ENCODE measurements around the gene LIX1. TPM values are rescaled to one million over a fixed set of nuclear protein-coding genes. Genes with fewer than 3 reads are reported as not detected.
"Not testable (repeated sequence)": the region's sequence is repeated elsewhere in the genome, so short reads cannot be mapped to it uniquely, and the experiment has no call there.

The LIX1 gene
- total RNA-seq, 1 experiment from 2014 or later = not detected

DNA sequence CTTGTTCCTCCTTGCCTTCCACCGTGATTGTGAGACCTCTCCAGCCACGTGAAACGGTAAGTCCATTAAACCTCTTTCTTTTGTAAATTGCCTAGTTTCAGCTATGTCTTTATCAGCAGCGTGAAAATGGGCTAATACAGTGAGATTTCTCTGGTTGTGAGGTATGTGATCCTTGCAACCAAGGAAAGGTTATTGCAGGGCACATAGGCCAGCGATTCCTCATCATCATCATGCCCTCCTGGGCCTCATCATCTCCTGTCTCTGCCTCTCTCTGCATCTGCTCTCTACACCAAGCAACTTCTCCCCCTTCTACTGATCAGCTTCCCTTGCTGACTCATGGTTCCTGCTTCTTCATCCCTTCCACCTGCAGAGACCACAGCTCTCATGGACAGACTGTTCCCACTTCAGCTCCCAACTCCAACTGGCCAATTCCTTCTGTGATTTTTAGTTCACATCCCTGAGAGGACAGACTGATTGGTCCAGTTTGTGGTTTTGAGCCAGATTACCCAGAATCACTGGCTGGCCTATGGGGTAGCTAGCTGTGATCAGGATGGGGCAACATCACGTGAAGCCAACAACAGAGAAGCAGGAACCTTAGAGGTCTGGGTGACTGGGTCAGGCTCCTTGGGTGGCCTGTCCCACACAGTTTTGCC is 53.1 kb downstream of the LIX1 start:
- ChIA-PET POLR2A (no interaction called here), CTCF (interaction anchor here (1.1 kb wide), 1 partner anchor 53 kb away, joined by 5 read pairs; the partner anchor contains the start of gene LIX1)
- no peaks in the 10 kb centered on the region for H3K4me1 Mint-ChIP-seq
- DNase-seq (ENCODE audit: low spot score) (no peak), ATAC-seq (no peak)
- TF ChIP-seq RELA (CRISPR knock-in tag; IDR thresholded peaks at IDR 0.05; ENCODE audit: borderline replicate concordance) (no peak), MAX (CRISPR knock-in tag; IDR thresholded peaks at IDR 0.05) (no peak), ZNF121 (CRISPR knock-in tag; IDR thresholded peaks at IDR 0.05) (no peak), AR (CRISPR knock-in tag; IDR thresholded peaks at IDR 0.05) (no peak), ETV6 (CRISPR knock-in tag; IDR thresholded peaks at IDR 0.05) (no peak)
- H3K27me3 Mint-ChIP-seq (ENCODE audit: low read depth) = no peaks in the 10 kb centered on the region
- H3K36me3 Mint-ChIP-seq = peaks cover 17% of the 10 kb centered on the region
- no peak overlapping the region for H3K4me3 Mint-ChIP-seq
- no peak overlapping the region for H3K27ac Mint-ChIP-seq
- H3K9me3 Mint-ChIP-seq = peaks cover 34% of the 10 kb centered on the region

DNA sequence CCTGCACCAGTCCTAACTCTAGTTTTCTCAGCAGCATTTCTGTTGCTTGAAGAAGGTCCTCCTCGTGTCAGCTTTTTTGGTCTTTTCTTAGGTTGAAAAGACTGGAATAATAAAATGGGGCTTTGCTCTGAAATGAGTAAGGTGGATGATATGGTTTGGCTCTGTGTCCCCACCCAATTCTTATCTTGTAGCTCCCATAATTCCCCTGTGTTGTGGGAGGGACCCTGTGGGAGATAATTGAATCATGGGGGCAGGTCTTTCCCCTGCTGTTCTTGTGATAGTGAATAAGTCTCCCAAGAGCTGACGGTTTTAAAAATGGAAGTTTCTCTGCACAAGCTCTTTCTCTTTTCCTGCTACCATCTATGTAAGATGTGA is 53.6 kb downstream of the LIX1 start:
- ChIA-PET POLR2A (no interaction called here), CTCF (interaction anchor here (1.1 kb wide), 1 partner anchor 54 kb away, joined by 5 read pairs; the partner anchor contains the start of gene LIX1)
- TF ChIP-seq MYBL2 (CRISPR knock-in tag; IDR thresholded peaks at IDR 0.05) (no peak), ZNF263 (CRISPR knock-in tag; IDR thresholded peaks at IDR 0.05; ENCODE audit: low read depth) (no peak), ZNF232 (CRISPR knock-in tag; IDR thresholded peaks at IDR 0.05) (no peak)
- no peak overlapping the region for H3K4me3 Mint-ChIP-seq
- no peak for DNase-seq (ENCODE audit: low spot score)
- no peaks in the 10 kb centered on the region for H3K27me3 Mint-ChIP-seq (ENCODE audit: low read depth)
- peaks cover 39% of the 10 kb centered on the region for H3K9me3 Mint-ChIP-seq
- H3K27ac Mint-ChIP-seq = no peak overlapping the region
- peaks cover 21% of the 10 kb centered on the region for H3K36me3 Mint-ChIP-seq
- no peaks in the 10 kb centered on the region for H3K4me1 Mint-ChIP-seq
- ATAC-seq = no peak

DNA sequence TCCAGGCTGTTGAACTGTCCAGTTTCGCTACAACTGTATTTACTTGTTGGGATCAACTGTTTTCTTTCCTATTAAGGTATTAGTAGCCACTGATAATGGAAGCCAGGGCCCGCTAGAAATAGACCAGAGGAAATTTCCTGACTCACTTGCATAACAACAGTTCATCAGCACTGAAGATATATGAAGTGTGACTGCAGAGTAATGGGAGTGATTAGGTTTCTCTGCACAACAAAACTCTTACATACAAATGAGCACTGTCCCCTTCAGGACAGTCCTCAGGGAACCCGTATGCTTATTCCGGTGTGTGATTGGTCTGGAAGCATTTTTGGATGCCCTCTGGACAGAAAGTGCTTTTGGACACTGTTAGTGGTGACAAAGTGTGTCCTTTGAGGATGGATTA is 55.3 kb downstream of the LIX1 start:
- no peak for TF ChIP-seq SOX15 (CRISPR knock-in tag; IDR thresholded peaks at IDR 0.05)
- no peak for TF ChIP-seq ZNF263 (CRISPR knock-in tag; IDR thresholded peaks at IDR 0.05; ENCODE audit: low read depth)
- ATAC-seq = no peak
- H3K9me3 Mint-ChIP-seq = peaks cover 41% of the 10 kb centered on the region
- no peaks in the 10 kb centered on the region for H3K27me3 Mint-ChIP-seq (ENCODE audit: low read depth)
- no peak overlapping the region for H3K27ac Mint-ChIP-seq
- H3K36me3 Mint-ChIP-seq = peaks cover 21% of the 10 kb centered on the region
- DNase-seq (ENCODE audit: low spot score) = no peak
- no peak overlapping the region for H3K4me3 Mint-ChIP-seq
- CTCF ChIA-PET = no interaction called here
- POLR2A ChIA-PET = no interaction called here
- no peaks in the 10 kb centered on the region for H3K4me1 Mint-ChIP-seq

DNA sequence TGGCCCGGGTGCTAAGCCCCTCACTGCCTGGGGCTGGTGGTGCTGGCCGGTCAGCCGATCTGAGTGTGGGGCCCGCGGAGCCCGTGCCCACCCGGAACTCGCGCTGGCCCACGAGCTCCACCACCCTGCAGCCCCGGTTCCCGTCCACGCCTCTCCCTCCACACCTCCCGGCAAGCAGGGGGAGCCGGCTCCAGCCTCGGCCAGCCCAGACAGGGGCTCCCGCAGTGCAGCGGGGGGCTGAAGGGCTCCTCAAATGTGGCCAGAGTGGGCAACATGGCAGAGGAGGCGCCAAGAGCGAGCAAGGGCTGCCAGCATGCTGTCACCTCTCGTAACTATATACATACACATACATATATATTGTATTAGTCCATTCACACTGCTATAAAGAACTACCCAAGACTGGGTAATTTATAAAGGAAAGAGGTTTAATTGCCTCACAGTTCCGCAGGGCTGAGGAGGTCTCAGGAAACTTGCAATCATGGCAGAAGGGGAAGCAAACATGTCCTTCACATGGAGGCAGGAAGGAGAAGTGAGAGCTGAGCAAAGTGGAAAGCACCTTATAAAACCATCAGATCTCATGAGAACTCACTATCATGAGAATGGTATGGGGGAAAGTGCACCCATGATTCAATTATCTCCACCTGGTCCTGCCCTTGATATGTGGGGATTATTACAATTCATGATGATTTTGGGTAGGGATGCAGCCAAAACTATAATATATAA is 56.8 kb downstream of the LIX1 start:
- no peak overlapping the region for H3K27ac Mint-ChIP-seq
- ChIA-PET CTCF (no interaction called here), POLR2A (no interaction called here)
- DNase-seq (ENCODE audit: low spot score) (no peak), ATAC-seq (no peak)
- TF ChIP-seq SP1 (CRISPR knock-in tag; conservative IDR thresholded peaks at IDR 0.05) = no peak
- TF ChIP-seq, protein P1, sequence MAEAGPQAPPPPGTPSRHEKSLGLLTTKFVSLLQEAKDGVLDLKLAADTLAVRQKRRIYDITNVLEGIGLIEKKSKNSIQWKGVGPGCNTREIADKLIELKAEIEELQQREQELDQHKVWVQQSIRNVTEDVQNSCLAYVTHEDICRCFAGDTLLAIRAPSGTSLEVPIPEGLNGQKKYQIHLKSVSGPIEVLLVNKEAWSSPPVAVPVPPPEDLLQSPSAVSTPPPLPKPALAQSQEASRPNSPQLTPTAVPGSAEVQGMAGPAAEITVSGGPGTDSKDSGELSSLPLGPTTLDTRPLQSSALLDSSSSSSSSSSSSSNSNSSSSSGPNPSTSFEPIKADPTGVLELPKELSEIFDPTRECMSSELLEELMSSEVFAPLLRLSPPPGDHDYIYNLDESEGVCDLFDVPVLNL (CRISPR knock-in tag; IDR thresholded peaks at IDR 0.05; ENCODE audit: borderline replicate concordance, low read depth) = no peak
- TF ChIP-seq RORB (CRISPR knock-in tag; IDR thresholded peaks at IDR 0.05) = no peak
- no peak for TF ChIP-seq RELA (CRISPR knock-in tag; IDR thresholded peaks at IDR 0.05; ENCODE audit: borderline replicate concordance)
- TF ChIP-seq ZNF416 (CRISPR knock-in tag; IDR thresholded peaks at IDR 0.05) = no peak
- peaks cover 21% of the 10 kb centered on the region for H3K36me3 Mint-ChIP-seq
- no peak overlapping the region for H3K4me3 Mint-ChIP-seq
- peaks cover 41% of the 10 kb centered on the region for H3K9me3 Mint-ChIP-seq
- H3K4me1 Mint-ChIP-seq = no peaks in the 10 kb centered on the region
- no peaks in the 10 kb centered on the region for H3K27me3 Mint-ChIP-seq (ENCODE audit: low read depth)

GRCh38 chr5:97084782-97085458 is 57.5 kb downstream of the LIX1 start:
- DNase-seq (ENCODE audit: low spot score); CTCF ChIA-PET; H3K4me1 Mint-ChIP-seq; POLR2A ChIA-PET; H3K27ac Mint-ChIP-seq; ATAC-seq; H3K27me3 Mint-ChIP-seq (ENCODE audit: low read depth); H3K4me3 Mint-ChIP-seq: not testable (repeated sequence)
- Mint-ChIP-seq H3K9me3 (peaks cover 41% of the 10 kb centered on the region), H3K36me3 (peaks cover 21% of the 10 kb centered on the region)
